Measurements from ENCODE around the gene PLEKHG3.

- TF ChIP-seq FOXP2 (optimal IDR thresholded peaks at IDR 0.05; ENCODE audit: control extremely low read depth, extremely low read length, insufficient read depth) (no peak), POLR2AphosphoS5 (IDR thresholded peaks at IDR 0.05; ENCODE audit: borderline replicate concordance, low read depth, low read length) (no peak)
These were observed 63.2 kb downstream of the PLEKHG3 start for GRCh38 chr14:64767215-64767964.

Data from SK-N-MC (cell line).